GM12878 (cell line): Measurements from ENCODE around the gene GPC6. TPM values are rescaled to one million over a fixed set of nuclear protein-coding genes. Genes with fewer than 3 reads are reported as not detected.

Experiments
- ASH2L ChIP-seq: fragments of 300-600, 200-600 bp; sonication (generic); IDR thresholded peaks from 2 replicates; pipeline ENCODE4 v1.6.1; 2017; ENCODE audit warnings: low read depth, mild to moderate bottlenecking, borderline replicate concordance
- BCLAF1 ChIP-seq: fragments of 450-650 bp; IDR thresholded peaks from 2 replicates; pipeline ENCODE4 v1.6.1; 2017; ENCODE audit warnings: antibody characterized with exemption, mild to moderate bottlenecking, moderate library complexity
- FOXK2 ChIP-seq: fragments of 450-650 bp; IDR thresholded peaks from 2 replicates; pipeline ENCODE4 v1.6.1; 2017; ENCODE audit warnings: mild to moderate bottlenecking, moderate library complexity
- IRF5 ChIP-seq: fragments of 450-650 bp; IDR thresholded peaks from 2 replicates; pipeline ENCODE4 v1.6.1; 2017; ENCODE audit warnings: borderline replicate concordance
- JUNB ChIP-seq: IDR thresholded peaks from 2 replicates; pipeline ENCODE4 v1.6.1; 2016; ENCODE audit warnings: antibody characterized with exemption, mild to moderate bottlenecking
- KDM1A ChIP-seq: fragments of 200-600 bp; sonication (generic); IDR thresholded peaks from 2 replicates; pipeline ENCODE4 v1.6.1; 2016; ENCODE audit warnings: borderline replicate concordance
- KLF5 ChIP-seq: fragments of 450-650 bp; IDR thresholded peaks from 2 replicates; pipeline ENCODE4 v1.6.1; 2014; ENCODE audit warnings: mild to moderate bottlenecking; ENCODE audit not compliant: partially characterized antibody
- PAX5 ChIP-seq: IDR thresholded peaks from 2 replicates; pipeline ENCODE4 v1.6.1; 2011; ENCODE audit warnings: low read depth, low read length, borderline replicate concordance
- POLR2A ChIP-seq: IDR thresholded peaks from 2 replicates; pipeline ENCODE4 v1.6.1; 2011; ENCODE audit warnings: low read depth, mild to moderate bottlenecking, low read length
- PRDM15 ChIP-seq: fragments of 450-650 bp; formaldehyde crosslinking; IDR thresholded peaks from 2 replicates; pipeline ENCODE4 v1.4.0; 2020; ENCODE audit warnings: mild to moderate bottlenecking, moderate library complexity
- RB1 ChIP-seq: fragments of 450-650 bp; formaldehyde crosslinking; IDR thresholded peaks from 2 replicates; pipeline ENCODE4 v1.6.1; 2017; ENCODE audit warnings: mild to moderate bottlenecking, borderline replicate concordance
- RCOR1 ChIP-seq: conservative IDR thresholded peaks from 2 replicates; pipeline ENCODE4 v1.6.1; 2012; ENCODE audit warnings: low read depth, low read length, improper control_type of control experiment
- SMC3 ChIP-seq: IDR thresholded peaks from 2 replicates; pipeline ENCODE4 v1.6.1; 2011; ENCODE audit warnings: low read length, improper control_type of control experiment, borderline replicate concordance
- SUPT20H ChIP-seq: IDR thresholded peaks from 2 replicates; pipeline ENCODE4 v1.6.1; 2011; ENCODE audit warnings: low read depth, mild to moderate bottlenecking, low read length, moderate library complexity, borderline replicate concordance; ENCODE audit not compliant: control insufficient read depth
- ZNF24 ChIP-seq: fragments of 450-650 bp; IDR thresholded peaks from 2 replicates; pipeline ENCODE4 v1.6.1; 2017; ENCODE audit warnings: antibody characterized with exemption, mild to moderate bottlenecking
- ZNF384 ChIP-seq: IDR thresholded peaks from 2 replicates; pipeline ENCODE4 v1.6.1; 2012; ENCODE audit warnings: low read depth, mild to moderate bottlenecking, low read length, improper control_type of control experiment, borderline replicate concordance
- ZSCAN29 ChIP-seq: fragments of 450-650 bp; IDR thresholded peaks from 2 replicates; pipeline ENCODE4 v1.6.1; 2017; ENCODE audit warnings: mild to moderate bottlenecking, moderate library complexity
- polyA plus RNA-seq, 11 experiments: library from polyadenylated mRNA; depleted of rRNA in 4 of 11; unstranded in 6 of 11; stranded (reverse) in 5 of 11; fragments of >200 nt; fragmentation: Nextera tagmentation in 4 of 11; fragmentation: Illumina TruSeq in 1 of 11; extraction: Ambion mirVana in 4 of 11; extraction: Trizol in 1 of 11; gene quantifications; 1 replicate in 1 of 11; 2 replicates in 10 of 11; pipeline versions ENCODE4 v1.2.1 to v1.2.3, GENCODE V29; 2011 to 2016; ENCODE audit warnings: inconsistent platforms in 2 of 11, missing spikeins in 2 of 11, low read depth in 1 of 11
- total RNA-seq, 4 experiments: library from RNA; depleted of rRNA in 3 of 4; stranded (reverse); fragments of >200 nt in 3 of 4; fragmentation: Illumina TruSeq in 1 of 4; extraction: Trizol in 1 of 4; gene quantifications; 2 replicates each; pipeline versions ENCODE4 v1.2.1 to v1.2.3, GENCODE V29; 2013 to 2021

The GPC6 gene
- total and polyA plus RNA-seq, 10 of the 15 experiments (the other 5 are each of a cell fraction or from before 2014, with no cell fraction given): 0.03 to 0.04 (median 0.03) TPM; not detected in 7

- TF ChIP-seq SUPT20H (no peak), PAX5 (peak; percentile 64; the same call in 1 of the 2 replicates), KLF5 (no peak), POLR2A (no peak), RCOR1 (no peak), KDM1A (no peak), ZSCAN29 (no peak), PRDM15 (no peak), FOXK2 (no peak), JUNB (no peak; the same call in 1 of the 2 replicates), ZNF24 (no peak), ZNF384 (no peak), ASH2L (no peak), RB1 (no peak), IRF5 (no peak), SMC3 (no peak), BCLAF1 (no peak)
Measured at GRCh38 chr13:94327318-94327717, 1100.7 kb downstream of the GPC6 start (continued).
